HepG2 (cell line): ENCODE data around the gene DTYMK. TPM values are rescaled to one million over a fixed set of nuclear protein-coding genes. Genes with fewer than 3 reads are reported as not detected.

Experiments
- AKAP8 ChIP-seq: sonication (generic); formaldehyde crosslinking; IDR thresholded peaks from 2 replicates; pipeline ENCODE4 v1.5.1; 2020; ENCODE audit warnings: mild to moderate bottlenecking, missing genetic modification reagents
- ATF7 ChIP-seq, 2 experiments: fragments of 450-650 bp in 1 of 2; sonication (generic) in 1 of 2; formaldehyde crosslinking in 1 of 2; IDR thresholded peaks; 2 replicates each; pipeline versions ENCODE4 v1.4.0 to v1.6.1; 2016 to 2020; ENCODE audit warnings: antibody characterized with exemption in 1 of 2, mild to moderate bottlenecking in 1 of 2, missing genetic modification reagents in 1 of 2
- CENPX ChIP-seq: sonication (generic); formaldehyde crosslinking; IDR thresholded peaks from 2 replicates; pipeline ENCODE4 v1.9.0; 2021; ENCODE audit warnings: mild to moderate bottlenecking, missing genetic modification reagents, moderate library complexity
- CHD2 ChIP-seq: IDR thresholded peaks from 2 replicates; pipeline ENCODE4 v1.6.1; 2011; ENCODE audit warnings: low read depth, low read length, improper control_type of control experiment
- FOXK2 ChIP-seq: fragments of 450-650 bp; IDR thresholded peaks from 2 replicates; pipeline ENCODE4 v1.6.1; 2016
- HDAC1 ChIP-seq: sonication (generic); formaldehyde crosslinking; IDR thresholded peaks from 2 replicates; pipeline ENCODE4 v1.5.1; 2020; ENCODE audit warnings: mild to moderate bottlenecking, missing genetic modification reagents
- JUN ChIP-seq: sonication (generic); formaldehyde crosslinking; IDR thresholded peaks from 2 replicates; pipeline ENCODE4 v1.4.0; 2020; ENCODE audit warnings: mild to moderate bottlenecking, missing genetic modification reagents
- PPARG ChIP-seq: conservative IDR thresholded peaks from 2 replicates; pipeline ENCODE4 v1.6.1; 2016; ENCODE audit warnings: missing biosample characterization, missing genetic modification reagents
- RXRB ChIP-seq: IDR thresholded peaks from 2 replicates; pipeline ENCODE4 v1.6.1; 2016; ENCODE audit warnings: borderline replicate concordance, missing genetic modification reagents, missing compliant biosample characterization
- SALL1 ChIP-seq: sonication (generic); formaldehyde crosslinking; IDR thresholded peaks from 2 replicates; pipeline ENCODE4 v1.8.0; 2022; ENCODE audit warnings: mild to moderate bottlenecking, missing genetic modification reagents
- SAP130 ChIP-seq: IDR thresholded peaks from 2 replicates; pipeline ENCODE4 v1.6.1; 2016; ENCODE audit warnings: low read depth
- SMC3 ChIP-seq: IDR thresholded peaks from 2 replicates; pipeline ENCODE4 v1.6.1; 2011; ENCODE audit warnings: low read length, improper control_type of control experiment
- SRY ChIP-seq: sonication (generic); formaldehyde crosslinking; IDR thresholded peaks from 2 replicates; pipeline ENCODE4 v1.8.0; 2022; ENCODE audit warnings: mild to moderate bottlenecking, missing genetic modification reagents
- STAG1 ChIP-seq: sonication (generic); formaldehyde crosslinking; IDR thresholded peaks from 2 replicates; pipeline ENCODE4 v1.4.0; 2020; ENCODE audit warnings: missing genetic modification reagents
- XBP1 ChIP-seq: sonication (generic); formaldehyde crosslinking; IDR thresholded peaks from 2 replicates; pipeline ENCODE4 v1.5.0; 2020; ENCODE audit warnings: missing genetic modification reagents
- YEATS4 ChIP-seq: sonication (generic); formaldehyde crosslinking; IDR thresholded peaks from 2 replicates; pipeline ENCODE4 v1.4.0; 2020; ENCODE audit warnings: missing genetic modification reagents, borderline replicate concordance
- ZNF607 ChIP-seq: sonication (generic); formaldehyde crosslinking; IDR thresholded peaks from 2 replicates; pipeline ENCODE4 v1.5.1; 2020; ENCODE audit warnings: missing genetic modification reagents, mild to moderate bottlenecking, borderline replicate concordance
- polyA plus RNA-seq, 8 experiments: library from polyadenylated mRNA; depleted of rRNA in 3 of 8; stranded (reverse) in 7 of 8; unstranded in 1 of 8; fragments of >200 nt; fragmentation: Illumina TruSeq in 4 of 8; extraction: Trizol in 4 of 8; gene quantifications; 2 replicates each; pipeline versions ENCODE4 v1.2.1 to v1.2.3, GENCODE V29; 2011 to 2016; ENCODE audit warnings: low read depth in 4 of 8, missing spikeins in 1 of 8, mixed read lengths in 1 of 8; ENCODE audit not compliant: insufficient read depth in 1 of 8
- total RNA-seq, 5 experiments: library from RNA; depleted of rRNA; stranded (reverse); fragments of >200 nt; fragmentation: Illumina TruSeq; extraction: Trizol; gene quantifications; 2 replicates each; pipeline ENCODE4 v1.2.3, GENCODE V29; 2016; ENCODE audit warnings: low read depth in 1 of 5
- TF ChIP-seq, protein P1 (sequence below): sonication (generic); formaldehyde crosslinking; IDR thresholded peaks from 2 replicates; pipeline ENCODE4 v1.5.0; 2020; ENCODE audit warnings: mild to moderate bottlenecking, missing genetic modification reagents
- TF ChIP-seq, protein P2 (sequence below): sonication (generic); formaldehyde crosslinking; IDR thresholded peaks from 2 replicates; pipeline ENCODE4 v1.4.0; 2020; ENCODE audit warnings: missing genetic modification reagents
- TF ChIP-seq, protein P3 (sequence below): sonication (generic); formaldehyde crosslinking; IDR thresholded peaks from 2 replicates; pipeline ENCODE4 v1.5.0; 2020; ENCODE audit warnings: missing genetic modification reagents
- TF ChIP-seq, protein P4 (sequence below): sonication (generic); formaldehyde crosslinking; IDR thresholded peaks from 2 replicates; pipeline ENCODE4 v1.5.0; 2020; ENCODE audit warnings: mild to moderate bottlenecking, missing genetic modification reagents, moderate library complexity
- TF ChIP-seq, protein P5 (sequence below): sonication (generic); formaldehyde crosslinking; IDR thresholded peaks from 2 replicates; pipeline ENCODE4 v1.4.0; 2020; ENCODE audit warnings: missing genetic modification reagents

DTYMK gene
- total and polyA plus RNA-seq, 2 of the 13 experiments (the other 11 are each of a cell fraction or from before 2014, with no cell fraction given): 57.5 to 134 TPM

DNA sequence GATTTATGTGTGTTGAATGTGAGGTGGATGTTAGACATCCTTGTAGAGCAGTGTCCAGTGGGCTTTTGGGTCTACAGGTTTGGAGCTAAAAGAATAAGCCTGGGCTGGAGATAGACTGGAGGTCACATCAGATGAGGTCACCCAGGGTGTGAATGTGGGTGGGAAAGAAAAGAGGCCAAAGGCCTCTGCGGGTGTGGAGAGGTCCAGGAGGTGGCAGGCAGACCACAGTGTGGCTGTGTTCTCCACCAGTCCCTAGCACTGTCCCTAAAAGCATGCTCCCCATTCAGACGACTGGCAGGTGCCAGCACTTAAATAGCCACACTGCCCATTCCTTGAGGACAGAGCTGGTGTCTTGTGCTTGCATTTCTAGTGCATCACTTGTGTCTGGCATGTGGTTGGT is 45.0 kb downstream of the DTYMK start (continued):
- TF ChIP-seq, protein P1, sequence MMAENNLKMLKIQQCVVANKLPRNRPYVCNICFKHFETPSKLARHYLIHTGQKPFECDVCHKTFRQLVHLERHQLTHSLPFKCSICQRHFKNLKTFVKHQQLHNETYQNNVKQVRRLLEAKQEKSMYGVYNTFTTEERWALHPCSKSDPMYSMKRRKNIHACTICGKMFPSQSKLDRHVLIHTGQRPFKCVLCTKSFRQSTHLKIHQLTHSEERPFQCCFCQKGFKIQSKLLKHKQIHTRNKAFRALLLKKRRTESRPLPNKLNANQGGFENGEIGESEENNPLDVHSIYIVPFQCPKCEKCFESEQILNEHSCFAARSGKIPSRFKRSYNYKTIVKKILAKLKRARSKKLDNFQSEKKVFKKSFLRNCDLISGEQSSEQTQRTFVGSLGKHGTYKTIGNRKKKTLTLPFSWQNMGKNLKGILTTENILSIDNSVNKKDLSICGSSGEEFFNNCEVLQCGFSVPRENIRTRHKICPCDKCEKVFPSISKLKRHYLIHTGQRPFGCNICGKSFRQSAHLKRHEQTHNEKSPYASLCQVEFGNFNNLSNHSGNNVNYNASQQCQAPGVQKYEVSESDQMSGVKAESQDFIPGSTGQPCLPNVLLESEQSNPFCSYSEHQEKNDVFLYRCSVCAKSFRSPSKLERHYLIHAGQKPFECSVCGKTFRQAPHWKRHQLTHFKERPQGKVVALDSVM: peak; percentile 60
- TF ChIP-seq XBP1 (no peak), STAG1 (CRISPR knock-in tag) (peak; percentile 59), AKAP8 (CRISPR knock-in tag) (0 out of 2 replicates have a peak, but pooled peaks have one; percentile 20), SALL1 (CRISPR knock-in tag) (peak; percentile 39; the same call in 1 of the 2 replicates), ATF7 (IDR thresholded peaks at IDR 0.05) (0 out of 2 replicates have a peak, but pooled peaks have one; percentile 11), ATF7 (CRISPR knock-in tag; IDR thresholded peaks at IDR 0.05) (0 out of 2 replicates have a peak, but pooled peaks have one; percentile 59), SAP130 (CRISPR knock-in tag) (peak; percentile 60), ZNF607 (CRISPR knock-in tag) (0 out of 2 replicates have a peak, but pooled peaks have one; percentile 49), SMC3 (peak; percentile 44; the same call in 1 of the 2 replicates), CHD2 (no peak), FOXK2 (no peak), CENPX (CRISPR knock-in tag) (no peak), PPARG (CRISPR knock-in tag) (peak; percentile 95), JUN (CRISPR knock-in tag) (peak; percentile 58; the same call in 1 of the 2 replicates), SRY (CRISPR knock-in tag) (no peak), HDAC1 (0 out of 2 replicates have a peak, but pooled peaks have one; percentile 23), RXRB (CRISPR knock-in tag) (peak; percentile 81), YEATS4 (CRISPR knock-in tag) (no peak)
- TF ChIP-seq, protein P2, sequence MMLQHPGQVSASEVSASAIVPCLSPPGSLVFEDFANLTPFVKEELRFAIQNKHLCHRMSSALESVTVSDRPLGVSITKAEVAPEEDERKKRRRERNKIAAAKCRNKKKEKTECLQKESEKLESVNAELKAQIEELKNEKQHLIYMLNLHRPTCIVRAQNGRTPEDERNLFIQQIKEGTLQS (CRISPR knock-in tag): peak; percentile 62; the same call in 1 of the 2 replicates
- TF ChIP-seq, protein P3, sequence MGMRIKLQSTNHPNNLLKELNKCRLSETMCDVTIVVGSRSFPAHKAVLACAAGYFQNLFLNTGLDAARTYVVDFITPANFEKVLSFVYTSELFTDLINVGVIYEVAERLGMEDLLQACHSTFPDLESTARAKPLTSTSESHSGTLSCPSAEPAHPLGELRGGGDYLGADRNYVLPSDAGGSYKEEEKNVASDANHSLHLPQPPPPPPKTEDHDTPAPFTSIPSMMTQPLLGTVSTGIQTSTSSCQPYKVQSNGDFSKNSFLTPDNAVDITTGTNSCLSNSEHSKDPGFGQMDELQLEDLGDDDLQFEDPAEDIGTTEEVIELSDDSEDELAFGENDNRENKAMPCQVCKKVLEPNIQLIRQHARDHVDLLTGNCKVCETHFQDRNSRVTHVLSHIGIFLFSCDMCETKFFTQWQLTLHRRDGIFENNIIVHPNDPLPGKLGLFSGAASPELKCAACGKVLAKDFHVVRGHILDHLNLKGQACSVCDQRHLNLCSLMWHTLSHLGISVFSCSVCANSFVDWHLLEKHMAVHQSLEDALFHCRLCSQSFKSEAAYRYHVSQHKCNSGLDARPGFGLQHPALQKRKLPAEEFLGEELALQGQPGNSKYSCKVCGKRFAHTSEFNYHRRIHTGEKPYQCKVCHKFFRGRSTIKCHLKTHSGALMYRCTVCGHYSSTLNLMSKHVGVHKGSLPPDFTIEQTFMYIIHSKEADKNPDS (CRISPR knock-in tag): 0 out of 2 replicates have a peak, but pooled peaks have one; percentile 29
- TF ChIP-seq, protein P4, sequence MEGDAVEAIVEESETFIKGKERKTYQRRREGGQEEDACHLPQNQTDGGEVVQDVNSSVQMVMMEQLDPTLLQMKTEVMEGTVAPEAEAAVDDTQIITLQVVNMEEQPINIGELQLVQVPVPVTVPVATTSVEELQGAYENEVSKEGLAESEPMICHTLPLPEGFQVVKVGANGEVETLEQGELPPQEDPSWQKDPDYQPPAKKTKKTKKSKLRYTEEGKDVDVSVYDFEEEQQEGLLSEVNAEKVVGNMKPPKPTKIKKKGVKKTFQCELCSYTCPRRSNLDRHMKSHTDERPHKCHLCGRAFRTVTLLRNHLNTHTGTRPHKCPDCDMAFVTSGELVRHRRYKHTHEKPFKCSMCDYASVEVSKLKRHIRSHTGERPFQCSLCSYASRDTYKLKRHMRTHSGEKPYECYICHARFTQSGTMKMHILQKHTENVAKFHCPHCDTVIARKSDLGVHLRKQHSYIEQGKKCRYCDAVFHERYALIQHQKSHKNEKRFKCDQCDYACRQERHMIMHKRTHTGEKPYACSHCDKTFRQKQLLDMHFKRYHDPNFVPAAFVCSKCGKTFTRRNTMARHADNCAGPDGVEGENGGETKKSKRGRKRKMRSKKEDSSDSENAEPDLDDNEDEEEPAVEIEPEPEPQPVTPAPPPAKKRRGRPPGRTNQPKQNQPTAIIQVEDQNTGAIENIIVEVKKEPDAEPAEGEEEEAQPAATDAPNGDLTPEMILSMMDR: peak; percentile 72
- TF ChIP-seq, protein P5, sequence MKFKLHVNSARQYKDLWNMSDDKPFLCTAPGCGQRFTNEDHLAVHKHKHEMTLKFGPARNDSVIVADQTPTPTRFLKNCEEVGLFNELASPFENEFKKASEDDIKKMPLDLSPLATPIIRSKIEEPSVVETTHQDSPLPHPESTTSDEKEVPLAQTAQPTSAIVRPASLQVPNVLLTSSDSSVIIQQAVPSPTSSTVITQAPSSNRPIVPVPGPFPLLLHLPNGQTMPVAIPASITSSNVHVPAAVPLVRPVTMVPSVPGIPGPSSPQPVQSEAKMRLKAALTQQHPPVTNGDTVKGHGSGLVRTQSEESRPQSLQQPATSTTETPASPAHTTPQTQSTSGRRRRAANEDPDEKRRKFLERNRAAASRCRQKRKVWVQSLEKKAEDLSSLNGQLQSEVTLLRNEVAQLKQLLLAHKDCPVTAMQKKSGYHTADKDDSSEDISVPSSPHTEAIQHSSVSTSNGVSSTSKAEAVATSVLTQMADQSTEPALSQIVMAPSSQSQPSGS (CRISPR knock-in tag): peak; percentile 42; the same call in 1 of the 2 replicates
